ENCODE data around the gene PTPA.

DNA sequence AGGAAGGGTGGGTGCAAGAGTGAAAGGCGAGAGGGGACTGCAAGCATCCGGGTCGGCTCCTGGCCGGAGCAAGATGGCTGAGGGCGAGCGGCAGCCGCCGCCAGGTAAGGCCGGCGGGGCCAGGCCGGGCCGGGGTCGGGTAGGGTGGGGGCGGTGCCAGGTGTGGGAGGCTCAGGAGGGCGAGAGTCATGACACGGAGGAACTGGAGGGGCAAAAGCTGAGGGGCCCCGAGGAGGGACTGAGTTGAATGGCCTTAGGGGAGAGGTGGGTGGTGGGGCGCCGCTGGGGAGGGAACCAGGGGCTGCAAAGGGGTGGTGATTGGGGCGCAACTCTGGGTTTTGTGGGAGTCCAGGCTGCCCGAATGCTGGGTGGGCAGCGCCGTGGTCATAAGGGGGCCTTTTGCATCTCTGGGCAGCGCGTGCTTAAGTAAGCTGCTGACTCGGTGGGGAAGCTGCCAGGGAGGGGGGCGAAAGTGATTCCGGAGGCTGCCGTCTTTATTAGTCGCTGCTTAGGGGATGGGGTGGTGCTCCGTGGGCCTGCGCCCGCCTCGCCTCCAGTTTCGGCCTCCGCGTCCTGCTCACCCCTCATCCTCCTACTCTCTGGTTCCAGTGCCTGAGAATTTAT lies 425 bp downstream of the PTPA start:
- TF ChIP-seq POLR2A (IDR thresholded peaks at IDR 0.05; ENCODE audit: low read length): no peak
- no peak for TF ChIP-seq GATA1 (IDR thresholded peaks at IDR 0.05; ENCODE audit: low read depth, low read length)
